NCI-H2107 (cell line): ENCODE measurements around the gene SIRT2.
"Not testable (repeated sequence)": the region's sequence is repeated elsewhere in the genome, so short reads cannot be mapped to it uniquely, and the experiment has no call there.

Experiments used
- DNase-seq: peaks from one replicate; lab custom pipeline; 2025; lab: John Stamatoyannopoulos, UW

Gene SIRT2

DNA sequence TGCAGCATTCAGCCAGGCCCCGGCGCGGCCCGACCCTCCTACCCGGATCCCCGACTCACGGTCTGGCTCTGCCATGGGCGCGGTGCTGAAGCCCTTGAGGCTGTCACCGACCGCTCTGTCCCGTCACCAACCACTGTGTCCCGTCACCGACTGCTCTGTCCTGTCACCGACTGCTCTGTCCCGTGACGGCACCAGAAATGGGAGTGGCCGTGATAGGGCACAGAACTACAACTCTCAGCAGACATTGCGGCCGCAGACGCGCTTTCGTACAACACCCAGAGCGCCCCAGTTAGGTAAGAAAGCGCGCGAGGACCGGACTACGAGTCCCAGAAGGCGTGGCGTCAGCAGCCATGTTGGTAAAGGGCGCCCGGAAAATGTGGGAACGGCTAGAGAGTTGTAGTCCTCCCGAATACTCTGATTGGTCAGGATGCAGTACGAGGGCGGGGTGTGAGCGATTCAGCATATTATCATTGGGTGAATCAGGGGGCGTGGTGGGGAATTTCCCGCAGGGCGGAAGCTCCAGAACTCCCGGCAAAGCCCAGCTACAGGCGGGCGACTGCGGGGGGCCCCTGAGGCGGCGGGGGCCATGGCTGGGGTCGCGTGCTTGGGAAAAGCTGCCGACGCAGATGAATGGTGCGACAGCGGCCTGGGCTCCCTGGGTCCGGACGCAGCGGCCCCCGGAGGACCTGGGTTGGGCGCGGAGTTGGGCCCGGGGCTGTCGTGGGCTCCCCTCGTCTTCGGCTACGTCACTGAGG, at the start of gene SIRT2, which contains the start of gene NFKBIB:
SIRT2 (minus strand) TSS at position 172 of the 755 bp plus-strand sequence; CDS start at position 75, 97 bp downstream.
NFKBIB (plus strand) TSS at position 523 of the 755 bp plus-strand sequence; CDS start at position 587, 64 bp downstream.
- peak; percentile 98 for DNase-seq

DNA sequence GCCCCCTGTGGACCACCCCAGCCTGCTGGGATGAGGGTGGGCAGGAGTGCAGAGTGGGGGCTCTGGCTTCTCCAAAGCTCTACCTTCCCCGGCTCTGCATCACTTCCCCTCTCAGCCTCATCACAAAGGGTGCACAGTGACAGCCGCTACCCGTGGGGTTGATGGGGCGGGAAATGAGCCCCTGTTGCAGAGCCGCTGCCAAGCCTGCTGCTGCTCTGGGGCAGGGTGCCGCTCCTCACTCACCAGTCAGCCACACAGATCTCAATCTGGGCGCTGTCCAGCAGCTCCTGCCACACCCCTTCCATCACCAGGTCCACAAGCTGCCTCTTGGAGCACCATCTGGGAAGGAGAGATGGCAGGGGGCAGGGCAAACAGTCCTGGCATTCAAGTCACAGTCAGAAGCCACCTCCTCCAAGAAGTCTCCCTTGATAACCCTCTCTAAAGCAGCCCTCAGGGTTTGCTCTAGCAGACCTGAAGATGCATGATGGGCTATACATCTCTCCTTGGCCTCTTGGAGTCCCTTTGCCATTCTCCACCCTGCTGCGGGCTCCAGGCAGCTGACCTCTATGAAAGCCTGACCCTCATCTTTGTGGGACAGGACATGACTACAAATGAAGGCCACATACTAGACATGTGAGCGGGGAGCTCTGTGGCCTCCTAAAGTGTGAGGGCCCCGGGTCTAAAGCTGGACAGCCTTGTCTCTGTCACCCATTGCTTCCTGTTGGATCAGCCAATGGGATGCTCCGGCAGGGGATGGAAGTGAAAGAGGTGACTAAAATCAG, 47.0 kb upstream of the SIRT2 start:
- no peak for DNase-seq

DNA sequence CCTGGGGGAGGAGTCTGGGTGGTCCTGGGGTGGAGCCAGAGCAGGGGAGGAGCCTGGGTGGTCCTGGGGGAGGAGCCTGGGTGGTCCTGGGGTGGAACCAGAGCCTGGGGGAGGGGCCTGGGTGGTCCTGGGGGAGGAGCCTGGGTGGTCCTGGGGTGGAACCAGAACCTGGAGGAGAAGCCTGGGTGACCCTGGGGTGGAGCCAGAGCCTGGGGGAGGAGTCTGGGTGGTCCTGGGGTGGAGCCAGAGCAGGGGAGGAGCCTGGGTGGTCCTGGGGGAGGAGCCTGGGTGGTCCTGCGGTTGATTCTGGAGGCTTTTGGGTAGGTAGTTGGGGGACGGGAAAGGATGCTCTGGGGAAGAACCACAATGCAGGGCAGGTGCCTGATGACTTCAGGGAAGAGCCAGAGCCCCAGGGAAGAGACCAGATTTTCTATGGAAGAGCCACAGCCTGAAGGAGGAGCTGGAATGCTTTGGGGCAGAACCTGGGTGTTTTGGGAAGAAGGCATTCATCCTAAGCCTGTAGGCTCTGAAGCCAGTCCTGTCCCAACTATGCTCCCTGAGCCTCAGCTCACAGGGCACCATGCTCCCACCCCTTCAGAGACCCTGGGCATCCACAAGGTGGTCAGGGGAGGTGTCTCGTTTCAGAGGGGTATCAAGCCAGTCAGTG, 46.3 kb upstream of the SIRT2 start:
- no peak for DNase-seq

DNA sequence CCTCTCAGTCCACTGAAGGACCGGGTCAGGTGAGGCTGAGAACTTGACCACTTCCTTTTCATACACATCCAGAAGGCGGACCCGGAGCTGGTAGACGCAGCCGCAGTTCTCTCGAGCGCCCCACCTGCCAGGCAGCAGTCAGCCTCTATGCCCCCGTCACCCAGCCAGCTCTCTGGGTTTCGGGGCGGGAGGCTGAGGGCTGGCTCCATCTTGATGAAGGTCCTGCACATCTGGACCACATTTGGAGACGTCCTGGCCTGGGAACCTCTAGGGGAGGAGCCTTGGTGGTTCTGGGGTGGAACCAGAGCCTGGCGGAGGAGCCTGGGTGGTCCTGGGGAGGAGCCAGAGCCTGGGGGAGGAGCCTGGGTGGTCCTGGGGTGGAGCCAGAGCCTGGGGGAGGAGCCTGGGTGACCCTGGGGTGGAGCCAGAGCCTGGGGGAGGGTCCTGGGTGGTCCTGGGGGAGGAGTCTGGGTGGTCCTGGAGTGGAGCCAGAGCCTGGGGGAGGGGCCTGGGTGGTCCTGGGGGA, 45.6 kb upstream of the SIRT2 start:
- DNase-seq, result no peak

DNA sequence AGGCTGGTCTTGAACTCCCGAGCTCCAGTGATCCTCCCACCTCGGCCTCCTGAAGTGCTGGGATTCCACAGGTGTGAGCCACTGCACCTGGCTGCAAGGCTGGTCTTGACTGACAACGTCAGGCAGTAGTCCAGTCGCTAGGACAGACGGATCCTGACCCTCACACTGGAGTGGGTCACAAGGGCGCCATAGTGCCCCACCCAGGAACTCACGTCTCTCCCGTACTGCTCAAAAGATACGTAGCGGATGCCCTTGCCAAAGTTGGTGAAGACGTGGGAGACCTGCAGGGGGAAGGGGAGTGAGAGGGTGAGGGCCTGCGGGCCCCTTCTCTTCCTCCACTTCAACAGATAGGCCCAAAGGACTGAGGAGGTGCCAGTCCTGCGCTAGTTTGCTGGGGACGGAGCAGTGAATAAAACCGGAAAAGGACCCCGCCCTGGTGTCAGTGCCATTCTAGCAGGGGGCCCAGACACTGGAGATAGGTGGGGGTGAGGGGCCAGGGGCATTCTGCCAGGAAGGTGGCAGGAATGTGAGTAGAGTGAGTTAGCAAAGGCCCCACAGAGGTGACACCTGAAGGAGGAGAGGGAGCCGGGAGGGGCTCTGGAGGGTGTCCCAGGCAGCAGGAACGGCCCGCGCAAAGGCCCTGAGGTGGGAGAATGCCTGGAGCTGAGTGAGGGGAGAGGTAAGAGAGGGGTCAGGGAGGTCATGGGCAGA, 43.2 kb upstream of the SIRT2 start:
- DNase-seq, result no peak

DNA sequence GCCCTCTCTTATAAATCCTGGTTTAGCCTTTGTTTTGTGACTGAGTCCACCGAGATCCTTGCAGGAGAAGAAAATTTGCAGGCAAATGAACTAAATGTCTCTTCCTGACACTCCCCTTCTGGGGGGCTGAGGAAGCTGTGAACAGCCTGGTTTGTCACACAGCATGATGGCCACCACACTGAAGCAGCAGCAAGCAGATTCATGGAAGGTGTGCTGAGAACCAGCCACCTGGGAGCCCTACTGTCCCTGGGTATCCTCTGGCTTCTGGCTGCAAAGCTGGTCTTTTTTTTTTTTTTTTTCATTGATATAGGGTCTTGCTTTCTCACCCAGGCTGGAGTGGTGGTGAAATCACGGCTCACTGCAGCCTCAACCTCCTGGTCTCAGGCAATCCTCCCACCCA, 42.6 kb upstream of the SIRT2 start:
- no peak for DNase-seq

DNA sequence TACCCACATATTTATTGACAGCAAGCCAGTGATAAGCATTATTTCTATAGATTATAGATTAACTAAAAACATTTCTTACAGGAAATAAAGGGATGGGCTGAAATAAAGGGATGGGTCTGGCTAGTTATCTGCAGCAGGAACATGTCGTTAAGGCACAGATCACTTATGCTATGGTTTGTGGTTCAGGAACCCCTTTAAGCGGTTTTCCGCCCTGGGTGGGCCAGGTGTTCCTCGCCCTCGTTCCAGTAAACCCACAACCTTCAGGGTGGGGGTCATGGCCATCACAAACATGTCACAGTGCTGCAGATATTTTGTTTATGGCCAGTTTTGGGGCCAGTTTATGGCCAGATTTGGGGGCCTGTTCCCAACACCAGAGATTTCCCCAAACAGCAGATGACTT, 42.0 kb upstream of the SIRT2 start:
- DNase-seq, result not testable (repeated sequence)

DNA sequence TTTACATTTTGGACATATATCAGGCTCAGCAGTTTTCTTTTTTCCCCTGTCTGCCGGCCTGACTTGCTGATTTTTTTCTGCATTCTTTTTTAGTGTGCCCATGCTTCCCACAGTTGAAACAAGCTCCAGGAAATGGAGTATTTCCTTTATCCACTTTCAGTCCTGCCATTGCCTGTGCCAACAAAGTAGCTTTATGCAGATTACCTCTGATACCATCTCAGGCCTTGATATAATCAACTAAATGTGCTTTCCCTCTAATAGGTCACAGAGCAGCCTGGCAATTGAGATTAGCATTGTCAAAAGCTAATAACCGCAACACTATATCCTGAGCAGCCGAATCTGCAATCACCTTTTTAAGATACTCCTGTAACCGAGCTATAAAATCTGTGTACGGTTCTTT, 40.5 kb upstream of the SIRT2 start:
- no peak for DNase-seq

DNA sequence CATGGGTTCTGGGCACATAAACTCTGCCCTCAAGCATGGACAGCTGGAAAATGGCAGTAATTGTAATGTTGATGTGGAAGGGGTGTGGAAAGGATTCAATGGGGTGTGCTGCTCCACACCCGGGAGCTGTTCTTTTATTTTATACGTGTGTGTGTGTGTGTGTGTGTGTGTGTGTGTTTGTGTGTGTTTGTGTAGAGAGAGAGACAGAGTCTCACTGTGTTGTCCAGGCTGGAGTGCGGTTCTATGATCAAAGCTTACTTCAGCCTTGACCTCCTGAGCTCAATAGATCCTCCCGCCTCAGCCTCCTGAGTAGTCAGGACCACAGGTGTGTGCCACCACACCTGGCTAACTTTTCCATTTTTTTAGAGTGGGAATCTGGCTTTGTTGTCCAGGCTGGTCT, 34.1 kb upstream of the SIRT2 start:
- no peak for DNase-seq

DNA sequence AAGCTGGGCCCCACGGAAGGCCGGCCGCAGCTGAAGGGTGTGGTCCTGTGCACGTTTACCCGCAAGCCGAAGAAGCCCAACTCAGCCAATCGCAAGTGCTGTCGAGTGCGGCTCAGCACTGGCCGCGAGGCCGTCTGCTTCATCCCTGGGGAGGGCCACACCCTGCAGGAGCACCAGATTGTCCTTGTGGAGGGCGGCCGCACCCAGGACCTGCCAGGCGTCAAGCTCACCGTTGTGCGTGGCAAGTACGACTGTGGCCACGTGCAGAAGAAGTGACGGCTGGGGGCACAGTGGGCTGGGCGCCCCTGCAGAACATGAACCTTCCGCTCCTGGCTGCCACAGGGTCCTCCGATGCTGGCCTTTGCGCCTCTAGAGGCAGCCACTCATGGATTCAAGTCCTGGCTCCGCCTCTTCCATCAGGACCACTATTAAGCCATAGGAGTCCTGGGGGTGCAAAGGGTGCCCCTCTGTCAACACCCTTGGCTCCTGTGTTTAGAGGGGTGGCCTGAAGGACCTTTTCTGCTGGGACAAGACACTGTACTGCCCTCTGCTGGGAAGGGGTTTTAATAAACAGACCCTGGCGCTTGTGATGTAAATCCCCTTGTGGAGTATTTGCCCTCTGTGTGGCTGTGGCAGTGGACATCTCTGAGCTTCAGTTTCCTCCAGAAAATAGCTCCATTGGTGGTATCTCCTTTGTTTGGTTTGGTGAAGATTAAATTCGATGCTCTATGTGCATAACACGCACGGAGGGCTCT, 33.2 kb upstream of the SIRT2 start:
- DNase-seq, result no peak

DNA sequence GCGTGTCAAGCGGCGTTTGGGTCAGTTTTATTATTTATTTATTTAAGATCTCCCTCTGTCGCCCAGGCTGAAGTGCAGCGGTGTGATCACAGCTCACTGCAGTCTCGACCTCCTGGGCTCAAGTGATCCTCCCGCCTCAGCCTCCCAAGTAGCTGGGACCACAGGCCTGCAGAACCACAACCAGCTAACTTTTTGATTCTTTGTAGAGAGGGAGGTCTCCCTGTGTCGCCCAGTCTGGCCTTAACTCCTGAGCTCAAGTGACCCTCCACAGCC, 32.0 kb upstream of the SIRT2 start:
- no peak for DNase-seq

DNA sequence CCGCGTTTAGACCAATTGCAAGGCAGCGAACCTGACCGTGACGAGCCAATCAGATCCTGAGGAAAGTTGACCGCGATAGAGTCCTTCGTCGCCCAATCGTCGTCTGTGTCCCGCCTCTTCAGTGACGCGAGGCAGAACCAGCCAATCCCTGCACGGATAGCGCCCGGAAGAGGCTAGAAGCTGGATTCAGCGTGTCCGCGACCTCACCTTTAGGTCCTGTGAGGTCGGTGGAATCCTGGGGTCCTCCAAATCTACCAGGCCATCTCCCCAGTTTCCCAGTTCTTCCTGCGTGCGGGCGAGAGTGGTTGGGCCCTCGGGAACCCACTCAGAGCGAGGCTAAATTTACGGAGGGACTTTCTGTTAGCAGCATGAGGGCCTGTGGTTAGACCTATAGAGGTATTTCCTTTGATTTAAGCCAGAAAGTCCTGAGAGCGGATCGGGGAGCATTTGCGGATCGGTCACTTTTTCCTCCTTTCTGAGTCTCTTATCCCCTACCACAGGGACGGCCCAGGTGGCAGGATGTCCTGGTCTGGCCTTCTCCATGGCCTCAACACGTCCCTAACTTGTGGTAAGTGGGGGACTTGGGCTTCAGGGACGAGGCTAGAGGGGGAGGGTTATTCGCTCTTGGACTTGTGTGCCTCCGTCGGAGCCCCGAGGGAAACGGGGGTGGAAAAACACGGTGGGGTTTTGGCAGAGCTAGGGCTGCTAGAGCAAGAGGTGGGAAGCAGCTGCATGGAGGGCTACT, 31.5 kb upstream of the SIRT2 start, which contains the start of gene MRPS12:
MRPS12 (plus strand) TSS at position 169 of the 745 bp plus-strand sequence; CDS start at position 520, 351 bp downstream.
- DNase-seq, result peak; percentile 97

DNA sequence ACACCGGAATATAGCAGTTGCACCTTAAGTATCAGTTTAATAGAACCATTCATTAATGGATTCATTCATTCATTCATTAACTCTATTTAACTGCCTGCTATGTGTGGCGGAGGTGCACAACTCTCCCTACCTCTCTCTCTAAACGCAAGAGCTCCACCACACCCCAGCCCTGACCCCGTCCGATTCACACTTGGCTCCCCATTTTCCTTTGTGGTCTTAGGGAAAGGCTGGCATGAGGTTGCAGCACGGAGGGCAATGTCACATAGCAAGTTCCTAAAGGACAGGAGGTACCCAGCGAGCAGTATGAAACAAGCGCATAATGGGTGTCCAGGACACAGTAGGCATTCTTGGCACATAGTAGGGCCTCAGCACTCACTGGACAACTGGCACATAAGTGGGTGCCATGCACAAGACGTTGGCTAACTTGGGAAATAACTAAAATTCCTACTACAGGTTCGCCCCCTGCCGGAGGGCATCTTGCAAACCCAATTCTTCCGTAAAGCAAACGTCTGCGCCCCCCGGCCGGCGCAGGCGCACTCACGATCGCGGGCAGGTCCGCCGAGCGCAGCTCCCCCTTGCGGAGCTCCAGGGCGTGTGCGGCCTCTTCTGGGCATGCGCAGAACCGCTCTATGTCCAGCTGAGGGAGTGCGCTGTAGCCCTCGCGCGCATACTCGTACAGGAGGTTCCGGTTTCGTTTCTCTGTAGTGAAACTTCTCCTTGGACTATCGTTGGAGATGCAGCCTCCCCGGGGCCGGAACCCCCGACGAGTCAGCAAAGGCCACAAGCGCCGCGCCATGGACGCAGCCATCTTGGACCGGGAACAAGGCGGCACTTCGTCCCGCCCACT, 30.7 kb upstream of the SIRT2 start, which contains the start of gene SARS2:
SARS2 (minus strand) TSS at position 835 of the 847 bp plus-strand sequence; CDS start at position 808, 27 bp downstream.
- peak; percentile 94 for DNase-seq

DNA sequence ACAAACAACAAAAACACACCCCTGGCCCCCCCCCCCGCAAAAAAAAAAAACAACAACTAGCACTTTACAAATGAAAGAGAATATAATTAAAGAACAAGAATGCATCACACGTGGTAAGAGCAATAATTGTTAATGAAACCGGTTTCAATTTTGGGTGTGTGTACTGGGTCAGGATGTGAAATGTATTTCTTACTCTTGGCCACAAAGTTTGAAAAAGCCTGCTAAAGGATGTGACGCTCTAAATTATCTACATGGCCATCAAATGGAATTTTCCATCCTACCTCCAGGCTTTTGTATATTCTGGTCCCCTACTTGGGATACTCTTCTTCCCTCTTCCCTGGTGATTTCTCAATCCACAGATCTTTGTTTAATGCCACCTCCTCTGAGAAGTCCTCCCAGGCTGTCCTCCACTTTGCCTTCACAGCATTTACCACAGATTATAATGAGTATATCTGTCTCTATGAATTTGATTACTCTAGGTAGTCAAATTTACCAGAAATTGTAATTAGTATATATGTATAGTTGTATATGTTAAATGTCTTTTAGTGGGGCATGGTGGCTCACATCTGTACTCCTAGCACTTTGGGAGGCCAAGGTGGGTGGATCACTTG, 29.1 kb upstream of the SIRT2 start:
- DNase-seq, result no peak

DNA sequence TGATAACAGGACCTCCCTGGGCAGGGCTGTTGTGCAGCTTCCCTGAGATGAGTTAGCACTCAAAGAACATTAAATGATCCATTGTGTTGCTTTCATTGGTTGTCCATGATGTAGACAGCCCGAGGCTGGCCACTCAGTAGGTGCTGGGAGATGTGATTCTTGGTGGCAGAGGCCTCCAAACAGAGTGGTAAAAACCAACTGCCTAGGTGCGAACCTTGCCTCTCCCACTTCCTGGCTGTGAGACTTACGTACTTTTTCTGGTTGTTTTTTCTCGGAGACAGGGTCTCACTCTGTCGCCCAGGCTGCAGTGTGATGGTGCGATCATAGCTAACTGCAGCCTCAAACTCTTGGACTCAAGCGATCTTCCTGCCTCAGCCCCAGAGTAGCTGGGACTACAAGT, 25.0 kb upstream of the SIRT2 start:
- no peak for DNase-seq

DNA sequence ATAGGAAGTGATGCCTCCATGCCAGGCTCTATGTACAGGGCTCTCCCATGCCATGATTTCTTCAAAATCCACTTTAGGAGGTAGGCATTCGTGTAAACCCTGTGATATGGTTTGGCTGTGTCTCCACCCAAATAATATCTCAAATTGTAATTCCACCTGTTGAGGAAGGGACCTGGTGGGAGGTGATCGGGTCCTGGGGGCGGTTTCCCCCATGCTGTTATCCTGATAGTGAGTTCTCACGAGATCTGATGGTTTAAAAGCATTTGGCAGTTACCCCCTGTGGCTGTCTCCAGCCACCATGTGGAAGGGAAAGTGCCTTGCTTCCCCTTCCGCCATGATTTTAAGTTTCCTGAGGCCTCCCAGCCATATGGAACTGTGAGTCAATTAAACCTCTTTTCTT, 23.1 kb upstream of the SIRT2 start:
- no peak for DNase-seq

DNA sequence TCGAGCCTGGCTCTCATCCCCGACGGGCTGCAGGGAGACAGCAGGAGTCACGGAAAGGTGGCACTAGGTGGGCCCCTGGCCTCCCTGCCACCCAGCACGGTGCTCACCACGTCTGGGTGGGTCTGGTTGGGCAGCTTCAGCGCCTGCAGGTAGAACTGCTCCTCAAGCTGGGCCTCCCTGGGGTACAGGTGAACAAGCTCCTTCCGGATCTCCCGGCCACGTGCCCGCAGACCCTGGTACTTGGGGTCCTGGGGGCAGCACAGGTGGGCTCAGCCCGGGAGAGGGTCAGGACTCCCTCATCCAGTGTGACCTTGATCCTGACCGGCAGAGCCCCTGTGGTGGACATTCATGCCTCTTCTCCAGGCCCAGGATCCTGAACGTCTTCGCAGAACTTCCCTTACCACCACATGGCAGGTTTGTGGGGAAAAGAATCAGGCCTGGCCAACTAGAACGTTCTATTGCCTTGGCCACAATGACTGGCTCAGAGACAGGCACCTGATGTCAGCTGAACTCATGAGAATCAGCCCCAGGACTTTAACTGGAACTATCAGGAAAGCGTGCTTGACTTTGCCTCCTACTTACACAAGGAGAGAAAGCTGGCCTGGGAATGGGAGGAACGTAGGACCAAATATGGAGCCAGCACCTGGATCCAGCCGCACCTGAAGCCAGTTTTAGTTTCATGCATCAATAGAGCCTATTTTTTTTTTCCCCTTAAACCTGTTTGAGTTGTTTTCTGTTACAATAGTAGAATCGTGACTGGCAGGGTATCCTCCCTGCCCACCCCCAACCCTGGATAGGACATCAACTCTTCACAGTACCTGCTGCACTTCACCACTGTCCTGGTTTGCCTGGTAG, 22.2 kb upstream of the SIRT2 start:
- no peak for DNase-seq
